ENCODE measurements around the gene CABYR. TPM values are rescaled to one million over a fixed set of nuclear protein-coding genes. Genes with fewer than 3 reads are reported as not detected.
A peak's percentile ranks its signal among the peaks of the same experiment; 100 is the strongest.

The CABYR gene
- total RNA-seq (2014; rRNA removed; shearing (Covaris generic)): 0.41 TPM in 1 of 2 replicates, not detected in the other

- peak; percentile 61 for DNase-seq (ENCODE audit: low spot score)
Measured at GRCh38 chr18:24138789-24139616, at the start of gene CABYR. Gene CABYR (plus strand): TSS chr18:24139062. CDS start chr18:24143115, 4,053 bp downstream.

DNA sequence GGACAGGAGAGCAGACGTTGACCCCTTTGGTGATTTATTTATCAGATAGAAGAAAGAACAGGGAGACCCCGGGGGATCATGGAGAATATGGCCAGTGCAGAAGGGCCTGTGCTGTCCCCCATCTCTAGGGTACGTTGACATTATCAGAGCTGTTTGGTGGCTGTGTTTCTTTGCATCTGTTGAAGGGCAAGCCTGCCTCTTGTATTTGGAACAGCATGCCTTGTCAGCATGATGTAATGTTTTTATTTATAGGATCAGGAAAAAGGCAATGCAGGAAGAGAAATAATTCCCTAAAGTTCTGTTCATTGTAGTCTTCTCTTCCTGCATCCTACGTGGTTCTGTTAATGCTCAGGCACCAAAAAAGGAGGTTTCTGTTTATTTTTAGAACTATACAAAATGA lies 49.8 kb upstream of the CABYR start:
- peak; percentile 65 for DNase-seq (ENCODE audit: low spot score)
- in situ Hi-C loops (cut with HindIII; ENCODE audit: low sequenced_read_pairs): no loop called here

More at GRCh38 chr18:24138789-24139616, at the start of gene CABYR:
- in situ Hi-C loops (cut with HindIII; ENCODE audit: low sequenced_read_pairs): no loop called here

DNA sequence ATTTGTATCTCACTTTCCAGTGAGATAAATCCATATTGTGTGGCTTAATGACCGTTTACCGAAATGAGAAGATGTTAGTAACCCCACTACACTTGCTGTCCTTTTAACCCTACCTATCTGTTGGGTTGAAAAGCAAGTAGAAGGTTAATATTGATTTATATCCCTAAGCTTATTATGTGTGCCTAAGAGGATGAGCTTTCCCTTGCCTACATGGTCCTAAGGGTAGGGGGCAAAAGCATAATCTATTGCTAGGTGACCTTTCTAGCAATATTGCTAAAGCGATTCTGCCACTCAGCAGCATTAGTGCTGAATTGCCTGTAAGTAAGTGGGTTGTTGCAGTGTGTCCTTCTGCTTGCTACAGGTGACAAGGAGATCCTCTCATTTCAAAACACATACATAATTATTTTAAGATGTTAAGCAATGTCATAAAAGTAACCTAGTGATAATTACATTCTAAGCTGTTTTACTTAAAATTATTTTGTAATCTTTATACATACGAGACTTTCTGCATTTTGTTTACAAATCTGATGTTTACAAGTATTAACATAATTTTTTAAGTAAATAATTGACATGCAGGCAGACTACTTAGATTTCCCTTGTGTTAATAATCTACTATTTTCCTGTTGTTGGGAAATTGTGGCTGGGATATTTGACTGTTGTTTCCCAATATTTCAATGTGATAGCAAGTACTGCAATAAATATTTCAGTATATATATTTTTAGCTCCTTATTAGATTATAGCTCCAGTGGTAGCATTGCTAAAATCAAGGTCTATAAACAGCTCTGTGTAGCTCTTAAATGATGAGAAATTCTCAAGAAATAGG lies 49.1 kb upstream of the CABYR start:
- peak; percentile 32 for DNase-seq (ENCODE audit: low spot score)
- in situ Hi-C loops (cut with HindIII; ENCODE audit: low sequenced_read_pairs): no loop called here

GRCh38 chr18:24090876-24091275 lies 48.0 kb upstream of the CABYR start:
- DNase-seq (ENCODE audit: low spot score): no peak
- in situ Hi-C loops (cut with HindIII; ENCODE audit: low sequenced_read_pairs): no loop called here

GRCh38 chr18:24094561-24094960 lies 44.3 kb upstream of the CABYR start:
- in situ Hi-C loops (cut with HindIII; ENCODE audit: low sequenced_read_pairs): no loop called here
- no peak for DNase-seq (ENCODE audit: low spot score)

- DNase-seq (ENCODE audit: low spot score): no peak
Measured at GRCh38 chr18:24095976-24096375, 42.9 kb upstream of the CABYR start.

GRCh38 chr18:24103320-24104021 lies 35.4 kb upstream of the CABYR start:
- in situ Hi-C loops (cut with HindIII; ENCODE audit: low sequenced_read_pairs): no loop called here
- DNase-seq (ENCODE audit: low spot score): no peak

More at GRCh38 chr18:24095976-24096375, 42.9 kb upstream of the CABYR start:
- in situ Hi-C loops (cut with HindIII; ENCODE audit: low sequenced_read_pairs): no loop called here

- DNase-seq (ENCODE audit: low spot score): no peak
- in situ Hi-C loops (cut with HindIII; ENCODE audit: low sequenced_read_pairs): no loop called here
Measured at GRCh38 chr18:24104486-24104885, 34.4 kb upstream of the CABYR start.

GRCh38 chr18:24108641-24109040 lies 30.2 kb upstream of the CABYR start:
- in situ Hi-C loops (cut with HindIII; ENCODE audit: low sequenced_read_pairs): no loop called here
- no peak for DNase-seq (ENCODE audit: low spot score)

GRCh38 chr18:24111936-24112335 lies 26.9 kb upstream of the CABYR start:
- DNase-seq (ENCODE audit: low spot score): no peak
- in situ Hi-C loops (cut with HindIII; ENCODE audit: low sequenced_read_pairs): no loop called here

DNA sequence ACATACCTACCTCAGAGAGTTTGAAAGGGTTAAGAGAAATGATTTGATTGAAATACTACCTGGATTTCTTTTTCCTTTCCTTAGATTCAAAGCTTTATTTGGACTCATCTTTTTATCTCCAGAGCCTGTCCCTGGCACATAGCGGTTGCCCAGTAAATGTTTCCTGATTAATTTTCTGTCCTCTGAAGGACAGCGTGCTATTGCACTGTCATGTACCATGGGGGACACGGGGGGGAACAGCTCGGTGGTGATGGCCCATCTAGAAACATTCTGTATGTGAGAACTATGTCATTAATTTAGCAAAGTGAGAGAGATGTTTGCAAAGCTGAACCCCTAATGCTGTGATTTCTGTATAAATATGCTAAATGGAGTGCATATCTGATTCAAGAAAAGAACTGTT lies 26.4 kb upstream of the CABYR start:
- in situ Hi-C loops (cut with HindIII; ENCODE audit: low sequenced_read_pairs): no loop called here
- no peak for DNase-seq (ENCODE audit: low spot score)

GRCh38 chr18:24112874-24113615 lies 25.8 kb upstream of the CABYR start:
- no peak for DNase-seq (ENCODE audit: low spot score)
- in situ Hi-C loops (cut with HindIII; ENCODE audit: low sequenced_read_pairs): no loop called here

GRCh38 chr18:24114924-24115549 lies 23.8 kb upstream of the CABYR start:
- no peak for DNase-seq (ENCODE audit: low spot score)
- in situ Hi-C loops (cut with HindIII; ENCODE audit: low sequenced_read_pairs): no loop called here

DNA sequence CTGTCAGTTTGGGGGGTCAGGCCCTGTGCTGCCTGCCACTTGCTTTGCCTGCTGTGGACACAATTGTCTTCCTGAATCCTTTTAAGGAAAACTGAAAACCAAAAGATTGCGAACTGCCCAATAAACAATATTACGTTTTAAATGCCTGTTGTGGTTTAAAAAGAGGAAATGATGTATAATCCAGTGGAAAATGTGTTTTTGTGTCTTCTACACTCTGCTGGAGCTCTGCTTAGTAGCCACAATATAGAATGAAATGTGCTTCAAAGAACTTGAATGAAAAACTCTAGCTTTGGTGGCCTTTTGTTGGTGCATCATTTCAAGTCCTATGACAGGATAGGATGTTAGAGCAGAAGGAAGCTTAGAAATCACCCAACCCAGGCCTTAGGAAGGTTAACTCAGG lies 23.2 kb upstream of the CABYR start:
- no peak for DNase-seq (ENCODE audit: low spot score)
- in situ Hi-C loops (cut with HindIII; ENCODE audit: low sequenced_read_pairs): no loop called here

GRCh38 chr18:24118750-24119577 lies 19.9 kb upstream of the CABYR start:
- DNase-seq (ENCODE audit: low spot score): peak; percentile 84
- in situ Hi-C loops (cut with HindIII; ENCODE audit: low sequenced_read_pairs): no loop called here

- in situ Hi-C loops (cut with HindIII; ENCODE audit: low sequenced_read_pairs): no loop called here
- no peak for DNase-seq (ENCODE audit: low spot score)
Measured at GRCh38 chr18:24120676-24121075, 18.2 kb upstream of the CABYR start.

DNA sequence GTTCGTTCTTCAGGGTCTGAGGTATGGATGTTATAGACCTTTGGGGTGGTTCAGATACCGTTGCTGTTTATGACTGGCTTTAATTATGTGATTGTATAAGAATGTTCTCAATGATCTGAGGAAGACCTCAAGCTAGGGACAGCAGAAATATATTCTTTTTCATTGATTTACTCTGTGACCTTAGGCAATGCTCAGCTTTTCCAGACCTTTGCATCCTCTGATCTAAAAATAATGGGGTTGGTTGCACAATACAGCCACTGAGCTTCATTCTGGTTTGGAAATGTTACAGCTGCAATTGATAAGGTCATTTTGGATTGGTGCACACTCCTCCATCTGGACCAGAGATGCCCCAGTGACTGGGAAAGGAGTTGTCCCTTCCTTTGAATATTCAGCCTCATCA lies 17.2 kb upstream of the CABYR start:
- DNase-seq (ENCODE audit: low spot score): no peak
- in situ Hi-C loops (cut with HindIII; ENCODE audit: low sequenced_read_pairs): no loop called here

All from G401 (cell line).